Adrenal gland (tissue), 12 donors: ENCODE data around the gene ARFIP1. TPM values are rescaled to one million over a fixed set of nuclear protein-coding genes. Genes with fewer than 3 reads are reported as not detected.
"Not testable (repeated sequence)": the region's sequence is repeated elsewhere in the genome, so short reads cannot be mapped to it uniquely, and the experiment has no call there.

ENCODE experiments used
- DNase-seq, 7 donors: peaks; one replicate each; pipeline ENCODE4 v3.0.0-alpha.2; 2019 to 2020
- H3K27ac ChIP-seq, 5 donors: fragments of 200-600 bp; sonication (generic) in 4 of 5; 1 replicate in 3 of 5; 2 replicates in 2 of 5; pipeline versions ENCODE4 v1.5.1 to v1.8.0; 2016 to 2020; ENCODE audit warnings: mild to moderate bottlenecking in 1 of 5
- H3K27me3 ChIP-seq: fragments of 200-600 bp; 2 replicates; pipeline ENCODE4 v1.8.0; 2021
- H3K36me3 ChIP-seq, 2 donors: fragments of 200-600 bp; replicated peaks in 1 of 2; 1 replicate in 1 of 2; 2 replicates in 1 of 2; pipeline versions ENCODE4 v1.5.1 to v1.8.0; 2018 to 2022
- H3K4me1 ChIP-seq, 2 donors: fragments of 200-600 bp; replicated peaks in 1 of 2; 1 replicate in 1 of 2; 2 replicates in 1 of 2; pipeline versions ENCODE4 v1.5.1 to v1.8.0; 2018 to 2021
- H3K4me3 ChIP-seq, 4 donors: fragments of 200-600 bp; sonication (generic) in 3 of 4; one replicate each; pipeline ENCODE4 v1.5.1; 2016 to 2018
- H3K9me3 ChIP-seq, 3 donors: fragments of 200-600 bp; sonication (generic) in 1 of 3; replicated peaks in 1 of 3; 1 replicate in 2 of 3; 2 replicates in 1 of 3; pipeline versions ENCODE4 v1.5.1 to v1.8.0; 2016 to 2021
- POLR2A ChIP-seq, 2 donors: fragments of 450-650 bp; IDR thresholded peaks; one replicate each; pipeline ENCODE4 v1.6.1; 2017; ENCODE audit warnings: antibody characterized with exemption in 2 of 2, mild to moderate bottlenecking in 2 of 2, moderate library complexity in 1 of 2
- WGBS, 4 donors: extraction: QIAGEN DNeasy Blood & Tissue Kit in 2 of 4; methylation state at CpG; one replicate each; pipeline versions ENCODE4 v1.1.5 to v1.1.7; 2013 to 2017; 5-methylcytosine and 5-hydroxymethylcytosine counted together
- intact Hi-C, 2 donors: fragments of 100-400 bp; cut with DNase I; formaldehyde crosslinking; loops; one replicate each; pipeline versions ENCODE4 v1.14.1 to v1.15.0; 2022 to 2023
- polyA plus RNA-seq, 3 donors: library from polyadenylated mRNA; stranded (reverse); fragments of 200-250 nt in 2 of 3; fragments of 350-450 nt in 1 of 3; fragmentation: Illumina TruSeq in 1 of 3; extraction: RNeasy Lipid Tissue Mini Kit (QIAGEN cat#74804) in 1 of 3; gene quantifications; one replicate each; pipeline ENCODE4 v1.2.3, GENCODE V29; 2013 to 2014
- total RNA-seq, 9 donors: library from RNA; depleted of rRNA in 4 of 9; stranded (reverse); fragments of >200 nt in 4 of 9; fragments of 120-200 nt in 1 of 9; fragmentation: NEBNext Ultra II Directional in 1 of 9; extraction: Animal tissue kit (Norgen Biotek cat#: 25700) in 1 of 9; gene quantifications; one replicate each; pipeline versions ENCODE4 v1.1.0 to v1.2.4, GENCODE V29; 2013 to 2023
- TF ChIP-seq, protein P1 (sequence below), 6 experiments: fragments of 450-650 bp in 4 of 6; fragments of 200-600 bp in 2 of 6; sonication (generic) in 1 of 6; IDR thresholded peaks; 1 replicate in 5 of 6; 2 replicates in 1 of 6; pipeline versions ENCODE4 v1.5.1 to v1.8.0; 2016 to 2021; ENCODE audit warnings: antibody characterized with exemption in 6 of 6, mild to moderate bottlenecking in 2 of 6, moderate library complexity in 1 of 6
- donor health status: healthy with polysubstance abuse.
- donor health status: Bipolar disorder and iron deficiency.
- donor health status: DM: yes; HTN: yes; CAD: no.
- donor health status: DM: no; HTN: no; CAD: no.
- donor health status: DM: no; HTN: no; CAD: no.
- donor health status: DM: yes; HTN: yes; CAD: no.

Gene ARFIP1
- total and polyA plus RNA-seq, 12 donors = 15.2 to 43.3 (median 28.3) TPM

- Histone ChIP-seq H3K4me1 (no peaks in the 10 kb centered on the region), H3K27ac (no peak overlapping the region), H3K4me3 (no peak overlapping the region), H3K9me3 (no peaks in the 10 kb centered on the region), H3K36me3 (no peaks in the 10 kb centered on the region), H3K27me3 (no peaks in the 10 kb centered on the region)
- intact Hi-C loops = no loop called here
- TF ChIP-seq, protein P1, sequence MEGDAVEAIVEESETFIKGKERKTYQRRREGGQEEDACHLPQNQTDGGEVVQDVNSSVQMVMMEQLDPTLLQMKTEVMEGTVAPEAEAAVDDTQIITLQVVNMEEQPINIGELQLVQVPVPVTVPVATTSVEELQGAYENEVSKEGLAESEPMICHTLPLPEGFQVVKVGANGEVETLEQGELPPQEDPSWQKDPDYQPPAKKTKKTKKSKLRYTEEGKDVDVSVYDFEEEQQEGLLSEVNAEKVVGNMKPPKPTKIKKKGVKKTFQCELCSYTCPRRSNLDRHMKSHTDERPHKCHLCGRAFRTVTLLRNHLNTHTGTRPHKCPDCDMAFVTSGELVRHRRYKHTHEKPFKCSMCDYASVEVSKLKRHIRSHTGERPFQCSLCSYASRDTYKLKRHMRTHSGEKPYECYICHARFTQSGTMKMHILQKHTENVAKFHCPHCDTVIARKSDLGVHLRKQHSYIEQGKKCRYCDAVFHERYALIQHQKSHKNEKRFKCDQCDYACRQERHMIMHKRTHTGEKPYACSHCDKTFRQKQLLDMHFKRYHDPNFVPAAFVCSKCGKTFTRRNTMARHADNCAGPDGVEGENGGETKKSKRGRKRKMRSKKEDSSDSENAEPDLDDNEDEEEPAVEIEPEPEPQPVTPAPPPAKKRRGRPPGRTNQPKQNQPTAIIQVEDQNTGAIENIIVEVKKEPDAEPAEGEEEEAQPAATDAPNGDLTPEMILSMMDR (IDR thresholded peaks at IDR 0.05) = no peak
- TF ChIP-seq POLR2A (IDR thresholded peaks at IDR 0.05) = no peak
- 88 to 93% (median 92%) methylated on average over 2 of the region's 2 CpGs for WGBS, 4 donors
- no peak for DNase-seq
These were observed 84.6 kb downstream of the ARFIP1 start for GRCh38 chr4:152864361-152864760.

- H3K9me3 ChIP-seq, DNase-seq, H3K27ac ChIP-seq, H3K36me3 ChIP-seq, H3K4me1 ChIP-seq, H3K27me3 ChIP-seq, H3K4me3 ChIP-seq, intact Hi-C loops: not testable (repeated sequence)
- WGBS, 4 donors = 87 to 100% (median 97%) methylated on average over 3 to 39 of the region's 44 CpGs
These were observed 86.8 kb downstream of the ARFIP1 start for GRCh38 chr4:152866432-152866993.

GRCh38 chr4:152870606-152871005 lies 90.9 kb downstream of the ARFIP1 start:
- no peak overlapping the region for H3K27ac ChIP-seq
- H3K27me3 ChIP-seq = no peaks in the 10 kb centered on the region
- 77 to 96% (median 86%) methylated on average over 2 of the region's 2 CpGs for WGBS, 4 donors
- TF ChIP-seq, protein P1 (IDR thresholded peaks at IDR 0.05) = no peak
- TF ChIP-seq POLR2A (IDR thresholded peaks at IDR 0.05) = no peak
- intact Hi-C loops = no loop called here
- no peaks in the 10 kb centered on the region for H3K36me3 ChIP-seq
- no peaks in the 10 kb centered on the region for H3K9me3 ChIP-seq
- H3K4me1 ChIP-seq = no peaks in the 10 kb centered on the region
- H3K4me3 ChIP-seq = no peak overlapping the region
- DNase-seq = no peak

DNA sequence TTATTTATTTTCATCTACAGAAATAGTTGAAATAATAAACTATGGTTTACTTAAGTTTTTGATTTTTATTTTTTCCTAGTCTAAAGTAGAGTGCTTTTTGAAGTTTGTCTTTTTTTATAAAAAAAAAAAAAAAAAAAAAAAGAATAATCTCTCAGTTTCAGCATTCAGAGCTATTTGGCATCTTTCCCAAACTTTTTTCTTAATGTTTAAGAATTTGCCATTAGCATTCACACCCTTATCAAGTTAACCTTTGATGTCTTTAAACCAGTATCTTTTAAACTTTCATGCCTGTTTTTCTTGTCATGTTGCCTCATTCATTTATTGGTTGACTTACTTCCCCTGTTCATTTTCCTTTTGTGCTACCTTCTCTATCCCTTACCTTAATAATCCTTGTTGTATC lies 95.5 kb downstream of the ARFIP1 start:
- no peak for DNase-seq
- Histone ChIP-seq H3K27me3 (no peaks in the 10 kb centered on the region), H3K4me3 (no peak overlapping the region), H3K27ac (no peak overlapping the region), H3K9me3 (no peaks in the 10 kb centered on the region), H3K36me3 (no peaks in the 10 kb centered on the region), H3K4me1 (no peaks in the 10 kb centered on the region)
- TF ChIP-seq, protein P1 (IDR thresholded peaks at IDR 0.05) = no peak
- TF ChIP-seq POLR2A (IDR thresholded peaks at IDR 0.05) = no peak
- intact Hi-C loops = no loop called here

DNA sequence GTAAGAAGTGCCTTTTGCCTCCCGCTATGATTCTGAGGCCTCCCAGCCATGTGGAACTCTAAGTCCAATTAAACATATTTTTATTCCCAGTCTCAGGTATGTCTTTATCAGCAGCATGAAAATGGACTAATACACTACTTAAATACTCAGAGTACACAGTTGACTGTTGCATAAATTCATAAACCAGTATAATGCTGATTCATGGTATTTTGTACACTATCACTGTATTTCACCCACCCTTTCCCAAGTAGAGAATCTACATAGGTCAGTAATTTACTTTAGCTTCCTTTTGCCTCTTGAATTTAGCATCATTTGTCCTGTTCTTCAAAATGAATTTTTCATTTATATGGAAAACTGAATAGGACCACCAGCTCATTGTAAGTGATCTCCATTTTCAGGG lies 98.1 kb downstream of the ARFIP1 start:
- DNase-seq = no peak
- intact Hi-C loops = no loop called here
- Histone ChIP-seq H3K36me3 (no peaks in the 10 kb centered on the region), H3K4me3 (no peak overlapping the region), H3K9me3 (no peaks in the 10 kb centered on the region), H3K4me1 (no peaks in the 10 kb centered on the region), H3K27me3 (no peaks in the 10 kb centered on the region), H3K27ac (no peak overlapping the region)
- WGBS, 4 donors = 96 to 100% (median 100%) methylated on average over 1 of the region's 1 CpG
- TF ChIP-seq POLR2A (IDR thresholded peaks at IDR 0.05) = no peak
- TF ChIP-seq, protein P1 (IDR thresholded peaks at IDR 0.05) = no peak
